Mesenchymal stem cell (in vitro differentiated cells and primary cell): Measurements from ENCODE around the gene S100B.

Experiments
- DNase-seq: peaks from one replicate; pipeline ENCODE4 v3.0.0-alpha.2; 2013
- H2AFZ ChIP-seq: one replicate; pipeline ENCODE4 v1.6.1; 2013; ENCODE audit warnings: low read depth, mild to moderate bottlenecking, control low read depth, inconsistent platforms, low read length, moderate library complexity
- H2AK5ac ChIP-seq: 2 replicates; pipeline ENCODE4 v1.6.1; 2013; ENCODE audit warnings: low read length, moderate library complexity, mild to moderate bottlenecking, inconsistent platforms; ENCODE audit not compliant: severe bottlenecking
- H2BK120ac ChIP-seq: one replicate; pipeline ENCODE4 v1.6.1; 2013; ENCODE audit warnings: low read depth, mild to moderate bottlenecking, inconsistent platforms, low read length, moderate library complexity
- H2BK12ac ChIP-seq, 2 experiments: one replicate each; pipeline ENCODE4 v1.6.1; 2013; ENCODE audit warnings: inconsistent platforms in 2 of 2, low read length in 2 of 2, mild to moderate bottlenecking in 2 of 2, moderate library complexity in 2 of 2, control low read depth in 1 of 2
- H2BK15ac ChIP-seq: one replicate; pipeline ENCODE4 v1.6.1; 2013; ENCODE audit warnings: mild to moderate bottlenecking, low read depth, inconsistent platforms; ENCODE audit not compliant: poor library complexity, severe bottlenecking
- H2BK5ac ChIP-seq: 2 replicates; pipeline ENCODE4 v1.6.1; 2013; ENCODE audit warnings: low read depth, mild to moderate bottlenecking, low read length, control low read depth, inconsistent platforms; ENCODE audit not compliant: poor library complexity, severe bottlenecking
- H3K14ac ChIP-seq, 2 experiments: one replicate each; pipeline ENCODE4 v1.6.1; 2013; ENCODE audit warnings: inconsistent platforms in 2 of 2, low read length in 2 of 2, control low read depth in 1 of 2, mild to moderate bottlenecking in 1 of 2, moderate library complexity in 1 of 2
- H3K18ac ChIP-seq, 2 experiments: one replicate each; pipeline ENCODE4 v1.6.1; 2013; ENCODE audit warnings: inconsistent platforms in 2 of 2, low read length in 2 of 2, control low read depth in 1 of 2, low read depth in 1 of 2, mild to moderate bottlenecking in 1 of 2
- H3K23ac ChIP-seq, 2 experiments: one replicate each; pipeline ENCODE4 v1.6.1; 2013; ENCODE audit warnings: inconsistent platforms in 2 of 2, low read length in 2 of 2, mild to moderate bottlenecking in 2 of 2, moderate library complexity in 2 of 2, control low read depth in 1 of 2
- H3K27ac ChIP-seq: 2 replicates; pipeline ENCODE4 v1.5.1; 2013; ENCODE audit warnings: mild to moderate bottlenecking, moderate library complexity, low read length, control low read depth, inconsistent platforms; ENCODE audit not compliant: poor library complexity, severe bottlenecking
- H3K27me3 ChIP-seq, 2 experiments: 2 replicates each; pipeline versions ENCODE4 v1.6.1 to v1.7.0; 2013; ENCODE audit warnings: low read length in 2 of 2, mild to moderate bottlenecking in 2 of 2, moderate library complexity in 2 of 2, control low read depth in 1 of 2, inconsistent platforms in 1 of 2; ENCODE audit not compliant: control insufficient read depth in 1 of 2, insufficient read depth in 1 of 2
- H3K36me3 ChIP-seq, 2 experiments: 2 replicates each; pipeline versions ENCODE4 v1.6.1 to v1.7.0; 2013; ENCODE audit warnings: low read length in 2 of 2, control low read depth in 1 of 2, inconsistent platforms in 1 of 2, low read depth in 1 of 2, mild to moderate bottlenecking in 1 of 2; ENCODE audit not compliant: insufficient read depth in 2 of 2, control insufficient read depth in 1 of 2
- H3K4ac ChIP-seq, 2 experiments: one replicate each; pipeline ENCODE4 v1.6.1; 2013; ENCODE audit warnings: inconsistent platforms in 2 of 2, low read length in 2 of 2, mild to moderate bottlenecking in 2 of 2, moderate library complexity in 2 of 2, control low read depth in 1 of 2, low read depth in 1 of 2
- H3K4me1 ChIP-seq: 2 replicates; pipeline ENCODE4 v1.6.1; 2013; ENCODE audit warnings: low read depth, low read length, control low read depth; ENCODE audit not compliant: control insufficient read depth, insufficient read depth
- H3K4me2 ChIP-seq: 2 replicates; pipeline ENCODE4 v1.6.1; 2013; ENCODE audit warnings: low read length, mild to moderate bottlenecking, inconsistent platforms; ENCODE audit not compliant: poor library complexity, severe bottlenecking
- H3K4me3 ChIP-seq, 2 experiments: 2 replicates each; pipeline versions ENCODE4 v1.5.1 to v1.7.0; 2013; ENCODE audit warnings: low read length in 2 of 2, mild to moderate bottlenecking in 2 of 2, control low read depth in 1 of 2, low read depth in 1 of 2; ENCODE audit not compliant: insufficient read depth in 1 of 2
- H3K79me1 ChIP-seq: replicated peaks from 2 replicates; pipeline ENCODE4 v1.6.1; 2013; ENCODE audit warnings: mild to moderate bottlenecking, control low read depth, low read length, inconsistent platforms; ENCODE audit not compliant: poor library complexity, severe bottlenecking
- H3K9ac ChIP-seq: 2 replicates; pipeline ENCODE4 v1.7.0; 2013; ENCODE audit warnings: mild to moderate bottlenecking, low read length, moderate library complexity
- H3K9me3 ChIP-seq: 2 replicates; pipeline ENCODE4 v1.7.0; 2013; ENCODE audit warnings: mild to moderate bottlenecking, low read length; ENCODE audit not compliant: control insufficient read depth
- H4K8ac ChIP-seq: one replicate; pipeline ENCODE4 v1.6.1; 2013; ENCODE audit warnings: inconsistent platforms, mild to moderate bottlenecking, low read length, moderate library complexity
- H4K91ac ChIP-seq: one replicate; pipeline ENCODE4 v1.6.1; 2013; ENCODE audit warnings: mild to moderate bottlenecking, low read length, inconsistent platforms
- WGBS: methylation state at CpG from one replicate; pipeline ENCODE4 v1.1.7; 2013; ENCODE audit warnings: mixed read lengths; 5-methylcytosine and 5-hydroxymethylcytosine counted together

The S100B gene

DNA sequence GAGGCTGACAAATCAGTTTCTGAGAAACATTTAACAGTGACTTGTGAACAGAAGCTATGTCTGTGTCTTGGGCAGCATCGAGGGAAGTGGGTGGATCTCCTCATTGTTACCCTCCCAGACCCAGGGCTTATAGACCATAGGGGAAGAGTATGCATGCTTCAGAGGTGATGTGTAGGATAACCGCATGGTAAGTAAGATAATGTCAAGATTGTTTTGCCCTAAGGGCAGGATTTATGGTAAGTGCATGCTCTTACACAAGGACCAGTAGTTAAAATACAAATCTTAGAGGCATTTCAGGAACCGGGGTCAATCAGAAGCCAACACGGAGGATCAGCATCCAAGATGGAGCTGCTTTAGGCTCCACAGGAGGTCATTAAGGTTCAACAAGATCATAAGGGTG lies 22.8 kb upstream of the S100B start:
- Histone ChIP-seq H3K4me1 (peaks cover 1% of the 10 kb centered on the region), H2BK12ac (no peak overlapping the region), H4K91ac (no peak overlapping the region), H3K14ac (no peak overlapping the region), H2BK15ac (no peak overlapping the region), H3K4ac (no peak overlapping the region), H3K27me3 (peaks cover 4 to 15% of the 10 kb centered on the region in 2 experiments), H3K27ac (no peak overlapping the region), H3K36me3 (no peaks in the 10 kb centered on the region), H3K79me1 (no peaks in the 10 kb centered on the region), H3K18ac (no peak overlapping the region), H2AFZ (no peak overlapping the region), H3K23ac (no peak overlapping the region), H3K9ac (no peak overlapping the region), H4K8ac (no peak overlapping the region), H3K4me3 (no peak overlapping the region), H2AK5ac (no peak overlapping the region), H3K9me3 (peaks cover 19% of the 10 kb centered on the region), H2BK120ac (no peak overlapping the region), H2BK5ac (no peak overlapping the region), H3K4me2 (no peak overlapping the region)
- DNase-seq, result no peak
- 87% methylated on average over 4 of the region's 4 CpGs for WGBS

DNA sequence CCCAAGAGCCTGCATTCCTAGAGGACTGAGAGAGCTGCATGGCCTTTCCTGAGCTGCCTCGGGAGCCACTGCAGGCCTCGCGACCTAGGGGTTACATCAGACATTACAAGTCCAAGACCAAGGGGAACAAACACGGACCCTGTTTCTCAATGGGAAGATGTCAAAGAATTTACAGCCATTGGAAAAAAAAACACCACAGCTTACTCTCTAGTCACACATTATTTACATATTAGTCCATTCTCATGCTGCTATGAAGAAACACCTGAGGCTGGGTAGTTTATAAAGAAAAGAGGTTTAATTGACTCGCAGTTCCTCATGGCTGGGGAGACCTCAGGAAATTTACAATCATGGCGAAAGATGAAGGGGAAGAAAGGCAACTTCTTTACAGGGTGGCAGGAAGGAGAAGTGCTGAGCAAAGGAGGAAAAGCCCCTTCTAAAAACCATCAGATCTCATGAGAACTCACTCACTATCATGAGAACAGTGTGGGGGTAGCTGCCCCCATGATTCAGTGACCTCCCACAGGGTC lies 22.2 kb upstream of the S100B start:
- Histone ChIP-seq H3K27me3 (peaks cover 4 to 17% of the 10 kb centered on the region in 2 experiments), H3K27ac (no peak overlapping the region), H2BK15ac (no peak overlapping the region), H3K36me3 (no peaks in the 10 kb centered on the region), H2BK120ac (no peak overlapping the region), H3K4me3 (no peak overlapping the region), H2BK12ac (no peak overlapping the region), H4K91ac (no peak overlapping the region), H2AFZ (no peak overlapping the region), H2BK5ac (no peak overlapping the region), H3K4me1 (peaks cover 3% of the 10 kb centered on the region), H3K9me3 (peaks cover 19% of the 10 kb centered on the region), H4K8ac (no peak overlapping the region), H3K4me2 (no peak overlapping the region), H3K9ac (no peak overlapping the region), H3K4ac (no peak overlapping the region), H3K79me1 (no peaks in the 10 kb centered on the region), H3K14ac (no peak overlapping the region), H3K18ac (no peak overlapping the region), H3K23ac (no peak overlapping the region), H2AK5ac (no peak overlapping the region)
- DNase-seq, result no peak
- 76% methylated on average over 5 of the region's 6 CpGs for WGBS

DNA sequence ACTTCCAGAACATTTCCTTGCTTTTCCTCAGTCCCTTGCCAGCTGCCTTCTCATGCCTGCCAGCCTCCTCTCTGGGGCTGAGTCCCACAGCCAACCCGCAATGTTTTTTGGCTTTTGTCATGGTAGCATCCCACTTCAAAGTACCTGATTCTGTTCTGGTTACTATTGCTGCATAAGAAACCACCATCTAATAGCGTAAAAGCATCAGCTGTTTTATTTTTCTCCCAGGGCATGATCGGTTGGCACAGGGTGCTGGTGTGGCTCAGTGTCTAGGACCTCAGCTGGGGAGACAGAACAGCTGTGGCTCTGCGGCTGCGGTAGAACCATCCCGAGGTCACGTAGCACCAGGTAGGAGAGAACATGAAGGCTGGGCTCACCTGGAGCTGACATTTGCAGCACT lies 21.7 kb upstream of the S100B start:
- H3K23ac ChIP-seq, result no peak overlapping the region
- peaks cover 19% of the 10 kb centered on the region for H3K9me3 ChIP-seq
- WGBS, result 93% methylated on average over 7 of the region's 7 CpGs
- no peak overlapping the region for H2AK5ac ChIP-seq
- no peak overlapping the region for H4K91ac ChIP-seq
- H2BK120ac ChIP-seq, result no peak overlapping the region
- H2BK15ac ChIP-seq, result no peak overlapping the region
- H3K27ac ChIP-seq, result no peak overlapping the region
- no peak overlapping the region for H3K4me2 ChIP-seq
- no peak overlapping the region for H3K18ac ChIP-seq
- no peak overlapping the region for H3K14ac ChIP-seq
- no peak overlapping the region for H3K4ac ChIP-seq
- peaks cover 5% of the 10 kb centered on the region for H3K4me1 ChIP-seq
- no peaks in the 10 kb centered on the region for H3K36me3 ChIP-seq
- H3K4me3 ChIP-seq, result no peak overlapping the region
- no peak for DNase-seq
- no peaks in the 10 kb centered on the region for H3K79me1 ChIP-seq
- no peak overlapping the region for H2AFZ ChIP-seq
- no peak overlapping the region for H4K8ac ChIP-seq
- H2BK12ac ChIP-seq, result no peak overlapping the region
- no peak overlapping the region for H2BK5ac ChIP-seq
- H3K27me3 ChIP-seq, result peaks cover 4 to 17% of the 10 kb centered on the region in 2 experiments
- H3K9ac ChIP-seq, result no peak overlapping the region

DNA sequence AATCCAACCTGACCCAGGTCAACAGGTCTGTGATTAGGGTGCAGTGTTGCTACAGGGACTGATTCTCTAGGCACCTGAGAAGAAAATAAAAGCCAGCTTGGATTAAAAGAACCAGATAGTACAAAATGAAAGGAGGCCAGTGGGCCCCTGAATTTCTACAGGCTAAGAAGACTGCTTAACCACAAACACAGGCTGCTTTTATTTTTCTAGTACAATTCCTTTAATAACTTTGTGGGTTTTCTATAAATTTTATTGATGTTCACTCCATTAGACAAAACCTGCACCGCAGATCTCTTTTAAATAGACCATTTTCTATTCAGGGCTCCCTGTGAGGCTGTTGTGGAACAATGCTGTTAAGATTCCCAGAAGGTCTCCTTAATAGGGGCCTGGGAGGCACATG lies 20.9 kb upstream of the S100B start:
- H3K4me2 ChIP-seq, result no peak overlapping the region
- DNase-seq, result no peak
- H3K4me1 ChIP-seq, result peaks cover 8% of the 10 kb centered on the region
- no peak overlapping the region for H3K4ac ChIP-seq
- no peaks in the 10 kb centered on the region for H3K36me3 ChIP-seq
- H2BK120ac ChIP-seq, result no peak overlapping the region
- H3K14ac ChIP-seq, result no peak overlapping the region
- no peak overlapping the region for H4K91ac ChIP-seq
- WGBS, result no CpG with 5 or more reads among the region's 1 CpG
- no peak overlapping the region for H3K27ac ChIP-seq
- H3K23ac ChIP-seq, result no peak overlapping the region
- H2BK15ac ChIP-seq, result no peak overlapping the region
- no peak overlapping the region for H2BK12ac ChIP-seq
- H3K79me1 ChIP-seq, result no peaks in the 10 kb centered on the region
- H2AK5ac ChIP-seq, result no peak overlapping the region
- H3K9ac ChIP-seq, result no peak overlapping the region
- H3K4me3 ChIP-seq, result peak overlapping the region in 1 of 2 experiments; percentile 35
- peaks cover 4 to 17% of the 10 kb centered on the region in 2 experiments for H3K27me3 ChIP-seq
- H4K8ac ChIP-seq, result no peak overlapping the region
- H2AFZ ChIP-seq, result no peak overlapping the region
- no peak overlapping the region for H2BK5ac ChIP-seq
- H3K9me3 ChIP-seq, result peaks cover 20% of the 10 kb centered on the region
- H3K18ac ChIP-seq, result no peak overlapping the region
